ENCODE measurements around the gene ATP5PF. TPM values are rescaled to one million over a fixed set of nuclear protein-coding genes. Genes with fewer than 3 reads are reported as not detected.

The ATP5PF gene
- total RNA-seq, 1 donor from 2014 or later = 78.3 TPM

DNA sequence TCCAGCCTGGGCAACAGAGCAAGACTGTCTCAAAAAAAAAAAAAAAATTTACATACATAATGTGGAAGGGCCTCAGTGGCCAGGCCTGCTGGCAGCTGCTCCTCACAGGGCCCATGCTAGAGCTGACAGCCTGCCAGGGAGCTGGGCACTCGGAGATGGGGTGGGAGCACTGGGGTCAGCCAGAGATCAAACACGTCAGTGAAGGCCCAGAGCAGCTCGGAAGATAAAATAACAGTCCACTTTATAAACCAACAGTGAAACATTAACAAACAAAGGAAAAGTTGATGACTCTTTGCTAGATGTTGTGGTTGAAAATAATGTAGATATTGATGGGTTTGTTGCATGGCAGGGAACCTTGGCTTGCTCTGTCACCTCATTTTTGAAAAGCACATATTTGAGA lies 42.7 kb downstream of the ATP5PF start:
- CTCF ChIA-PET = no interaction called here

DNA sequence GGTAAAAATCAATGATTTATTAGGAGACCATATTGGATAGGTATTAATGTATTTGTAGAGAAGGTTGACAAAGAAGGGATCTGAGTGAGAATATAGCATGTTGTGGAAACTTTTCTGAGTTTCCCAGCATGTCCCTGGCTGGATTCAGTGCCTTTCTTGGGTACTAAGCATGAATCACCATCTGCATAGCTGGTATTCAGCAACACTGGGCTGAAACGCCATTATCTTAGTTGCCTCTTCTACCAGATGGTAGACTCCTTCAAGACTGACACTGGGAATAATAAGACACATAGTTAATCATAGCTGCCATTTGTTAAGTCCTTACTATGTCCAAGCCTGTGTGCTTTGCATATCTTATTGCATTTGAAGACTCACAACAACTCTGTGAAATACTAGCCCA lies 45.5 kb downstream of the ATP5PF start:
- Mint-ChIP-seq H3K4me3 (no peak overlapping the region), H3K9me3 (no peaks in the 10 kb centered on the region), H3K4me1 (no peaks in the 10 kb centered on the region), H3K36me3 (ENCODE audit: low read depth) (no peaks in the 10 kb centered on the region), H3K27ac (no peak overlapping the region), H3K27me3 (no peaks in the 10 kb centered on the region)
- CTCF ChIA-PET = no interaction called here
- ATAC-seq (ENCODE audit: low read depth) (no peak), DNase-seq (no peak)
- POLR2A ChIA-PET = interaction anchor here (0.7 kb wide), 1 partner anchor 29 kb away, joined by 3 read pairs; no protein-coding TSS in a partner anchor
- TF ChIP-seq, protein P1, sequence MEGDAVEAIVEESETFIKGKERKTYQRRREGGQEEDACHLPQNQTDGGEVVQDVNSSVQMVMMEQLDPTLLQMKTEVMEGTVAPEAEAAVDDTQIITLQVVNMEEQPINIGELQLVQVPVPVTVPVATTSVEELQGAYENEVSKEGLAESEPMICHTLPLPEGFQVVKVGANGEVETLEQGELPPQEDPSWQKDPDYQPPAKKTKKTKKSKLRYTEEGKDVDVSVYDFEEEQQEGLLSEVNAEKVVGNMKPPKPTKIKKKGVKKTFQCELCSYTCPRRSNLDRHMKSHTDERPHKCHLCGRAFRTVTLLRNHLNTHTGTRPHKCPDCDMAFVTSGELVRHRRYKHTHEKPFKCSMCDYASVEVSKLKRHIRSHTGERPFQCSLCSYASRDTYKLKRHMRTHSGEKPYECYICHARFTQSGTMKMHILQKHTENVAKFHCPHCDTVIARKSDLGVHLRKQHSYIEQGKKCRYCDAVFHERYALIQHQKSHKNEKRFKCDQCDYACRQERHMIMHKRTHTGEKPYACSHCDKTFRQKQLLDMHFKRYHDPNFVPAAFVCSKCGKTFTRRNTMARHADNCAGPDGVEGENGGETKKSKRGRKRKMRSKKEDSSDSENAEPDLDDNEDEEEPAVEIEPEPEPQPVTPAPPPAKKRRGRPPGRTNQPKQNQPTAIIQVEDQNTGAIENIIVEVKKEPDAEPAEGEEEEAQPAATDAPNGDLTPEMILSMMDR (IDR thresholded peaks at IDR 0.05) = no peak
- intact Hi-C loops (cut with micrococcal nuclease) = no loop called here

More for the DNA sequence above, 42.7 kb downstream of the ATP5PF start:
- Mint-ChIP-seq H3K4me3 (no peak overlapping the region), H3K9me3 (no peaks in the 10 kb centered on the region), H3K36me3 (ENCODE audit: low read depth) (no peaks in the 10 kb centered on the region), H3K27ac (no peak overlapping the region), H3K4me1 (no peaks in the 10 kb centered on the region), H3K27me3 (no peaks in the 10 kb centered on the region)
- no peak for DNase-seq
- TF ChIP-seq, protein P1 (IDR thresholded peaks at IDR 0.05) = no peak
- ATAC-seq (ENCODE audit: low read depth) = no peak
- intact Hi-C loops (cut with micrococcal nuclease) = no loop called here
- POLR2A ChIA-PET = no interaction called here

DNA sequence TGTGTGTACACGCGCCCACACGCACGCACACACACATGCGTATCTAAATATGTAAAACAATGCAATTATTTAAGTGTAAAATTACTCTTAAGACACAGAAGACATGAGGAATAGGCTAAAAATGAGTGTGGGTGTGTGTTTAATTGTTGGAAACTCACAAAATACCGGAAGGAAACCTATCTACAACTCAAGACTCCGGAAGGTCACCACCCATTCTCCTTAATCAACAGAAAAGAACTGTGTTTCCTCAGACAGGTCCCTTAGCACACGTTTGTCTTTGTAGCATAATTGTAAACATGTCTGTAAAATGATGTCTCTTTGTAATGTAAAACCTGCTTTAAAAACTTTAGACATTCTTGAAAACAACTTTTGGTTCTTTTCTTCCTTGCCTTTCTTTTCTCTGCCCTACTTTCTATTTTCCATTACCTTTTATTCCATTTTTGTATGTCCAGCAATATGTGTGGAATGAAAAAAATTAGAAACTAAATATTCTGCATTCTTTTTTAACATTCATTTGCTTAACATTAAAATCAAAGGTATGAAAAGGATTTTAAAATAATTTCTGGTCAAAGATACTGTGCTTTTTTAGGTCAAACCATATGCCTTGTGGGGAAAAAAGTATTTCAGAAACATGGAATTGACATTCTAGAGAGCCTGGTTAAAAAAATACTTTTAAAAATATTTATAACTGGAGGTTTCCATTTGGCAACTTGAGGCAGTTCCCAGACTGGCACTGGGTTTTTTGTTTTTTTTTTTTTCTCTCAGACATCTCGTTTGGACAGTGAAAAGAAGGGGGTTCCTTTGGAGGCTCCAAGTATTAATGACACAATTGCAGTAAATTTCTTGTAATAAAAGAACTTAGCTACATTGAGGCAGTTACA lies 46.2 kb downstream of the ATP5PF start:
- H3K27me3 Mint-ChIP-seq = no peaks in the 10 kb centered on the region

DNA sequence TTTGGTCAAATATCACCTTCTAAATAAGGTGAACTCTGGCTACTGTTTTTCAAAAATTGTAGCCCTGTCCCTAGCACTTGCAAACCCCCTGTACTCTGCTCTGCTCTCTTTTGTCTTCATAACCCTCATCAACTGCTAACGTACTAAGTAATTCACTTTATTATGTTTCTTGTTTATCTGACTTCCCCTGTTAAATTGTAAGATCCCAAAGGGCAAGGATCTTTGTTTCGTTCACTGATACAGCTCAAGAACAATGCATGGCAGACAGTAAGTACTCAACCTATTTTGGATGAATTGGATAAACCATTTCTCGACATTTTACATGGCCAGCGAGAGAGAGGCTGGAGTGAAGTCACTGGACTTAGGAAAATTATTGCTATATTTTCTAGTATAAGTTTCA lies 46.9 kb downstream of the ATP5PF start:
- ChIA-PET CTCF (no interaction called here), POLR2A (no interaction called here)
- DNase-seq (no peak), ATAC-seq (ENCODE audit: low read depth) (no peak)
- intact Hi-C loops (cut with micrococcal nuclease) = no loop called here
- Mint-ChIP-seq H3K36me3 (ENCODE audit: low read depth) (no peaks in the 10 kb centered on the region), H3K27ac (no peak overlapping the region), H3K27me3 (no peaks in the 10 kb centered on the region), H3K4me1 (no peaks in the 10 kb centered on the region), H3K9me3 (no peaks in the 10 kb centered on the region), H3K4me3 (no peak overlapping the region)
- TF ChIP-seq, protein P1 (IDR thresholded peaks at IDR 0.05) = no peak

More for the DNA sequence above, 46.2 kb downstream of the ATP5PF start:
- CTCF ChIA-PET = no interaction called here
- H3K27ac Mint-ChIP-seq = no peak overlapping the region
- H3K36me3 Mint-ChIP-seq (ENCODE audit: low read depth) = no peaks in the 10 kb centered on the region
- H3K9me3 Mint-ChIP-seq = no peaks in the 10 kb centered on the region
- intact Hi-C loops (cut with micrococcal nuclease) = no loop called here
- no peak overlapping the region for H3K4me3 Mint-ChIP-seq
- TF ChIP-seq, protein P1 (IDR thresholded peaks at IDR 0.05) = no peak
- no peaks in the 10 kb centered on the region for H3K4me1 Mint-ChIP-seq
- DNase-seq (no peak), ATAC-seq (ENCODE audit: low read depth) (no peak)
- POLR2A ChIA-PET = interaction anchor here (0.7 kb wide), 1 partner anchor 28 kb away, joined by 3 read pairs; no protein-coding TSS in a partner anchor

DNA sequence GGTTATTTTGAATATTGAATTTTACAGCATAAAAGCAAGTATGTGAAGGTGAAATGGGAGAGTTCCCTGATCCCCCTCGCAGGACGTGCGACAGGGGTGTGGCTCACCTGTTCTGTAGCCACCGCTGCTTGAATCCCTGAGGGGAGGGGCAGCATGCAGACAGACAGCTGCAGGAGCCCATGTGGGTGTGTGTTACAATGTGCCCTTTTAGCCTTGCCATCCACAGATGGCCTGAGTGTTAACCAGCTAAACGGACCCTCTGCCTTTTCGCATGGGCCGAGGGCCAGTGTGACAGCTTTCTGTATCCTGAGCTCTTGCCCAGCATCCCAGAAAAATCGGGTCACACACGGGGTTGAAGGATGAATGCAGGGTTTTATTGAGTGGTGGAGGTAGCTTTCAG lies 52.3 kb downstream of the ATP5PF start:
- CTCF ChIA-PET = no interaction called here
- POLR2A ChIA-PET = no interaction called here
- no peak for DNase-seq
- Mint-ChIP-seq H3K27ac (no peak overlapping the region), H3K27me3 (no peaks in the 10 kb centered on the region), H3K4me1 (no peaks in the 10 kb centered on the region), H3K4me3 (no peak overlapping the region), H3K9me3 (no peaks in the 10 kb centered on the region), H3K36me3 (ENCODE audit: low read depth) (no peaks in the 10 kb centered on the region)
- intact Hi-C loops (cut with micrococcal nuclease) = no loop called here
- TF ChIP-seq, protein P1 (IDR thresholded peaks at IDR 0.05) = no peak
- ATAC-seq (ENCODE audit: low read depth) = no peak

All from activated B cell treated with CpG ODN at 0.5 μM for 24 hours (primary cell).